ENCODE measurements around the gene GLI3.

Gene GLI3

GRCh38 chr7:42100156-42100508 is 136.9 kb downstream of the GLI3 start:
- DNase-seq = no peak

- DNase-seq = no peak
These were observed 137.4 kb downstream of the GLI3 start for GRCh38 chr7:42099470-42100155.

DNA sequence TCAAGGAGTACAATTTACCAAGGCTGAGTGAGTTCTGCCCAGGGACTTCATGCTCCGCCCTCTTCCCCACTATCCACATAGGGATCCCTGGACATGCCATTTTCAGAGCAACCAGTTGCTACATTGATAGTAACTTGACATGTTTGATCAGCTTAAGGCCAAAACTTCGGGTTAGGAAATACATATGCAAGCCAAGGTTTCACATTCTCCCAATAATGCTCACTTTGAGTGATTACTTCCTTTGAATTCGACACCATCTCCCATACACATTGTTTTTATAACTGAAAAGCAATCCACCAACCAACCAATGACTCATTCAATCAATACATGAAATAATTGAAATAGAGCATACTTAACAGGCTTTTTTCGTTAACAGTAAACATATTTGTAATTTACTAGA is 137.9 kb downstream of the GLI3 start:
- DNase-seq = no peak

GRCh38 chr7:42097752-42098151 is 139.3 kb downstream of the GLI3 start:
- no peak for DNase-seq

DNA sequence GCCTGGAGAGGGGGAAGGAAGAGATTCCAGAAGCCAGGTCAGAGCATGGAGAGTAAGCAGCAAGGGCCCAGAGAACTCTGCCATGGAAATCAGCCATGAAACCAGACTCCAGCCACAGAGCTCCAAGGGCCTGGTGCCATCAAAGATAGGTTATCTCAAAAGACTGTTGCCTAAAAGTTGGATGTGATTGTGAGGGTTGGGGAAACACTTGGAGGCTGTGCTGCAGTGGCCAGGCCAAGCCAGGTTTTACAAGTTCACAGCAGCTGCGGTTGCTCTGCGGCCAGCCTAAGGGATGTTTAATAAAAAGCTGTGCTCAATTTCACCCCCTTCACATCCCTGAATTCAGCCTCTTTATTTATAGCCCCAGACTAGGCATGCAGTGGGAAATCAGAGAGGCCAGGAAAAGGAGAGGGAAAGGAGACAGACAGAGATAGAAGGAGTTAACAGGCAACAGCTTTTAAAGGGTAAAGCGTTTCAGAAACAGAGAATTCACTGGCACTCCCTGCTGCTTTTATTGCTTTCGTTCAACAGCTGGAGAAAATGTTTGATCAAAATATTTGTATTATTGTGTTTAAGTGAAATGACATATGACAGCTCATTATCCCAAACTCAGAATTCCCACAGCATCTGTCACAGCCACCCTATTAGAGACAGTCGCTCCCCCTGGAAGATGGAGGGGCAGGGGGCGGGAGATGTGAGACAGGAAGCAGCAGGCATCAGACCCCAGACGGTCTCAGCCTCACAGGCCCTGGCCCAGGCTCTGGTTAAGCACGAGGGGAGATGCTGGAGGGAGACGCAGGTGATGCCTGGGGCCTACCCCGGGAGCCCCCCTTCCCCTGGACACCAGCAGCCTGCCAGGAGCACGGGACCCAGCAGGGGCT is 140.1 kb downstream of the GLI3 start:
- DNase-seq = no peak

GRCh38 chr7:42096268-42096667 is 140.7 kb downstream of the GLI3 start:
- no peak for DNase-seq

DNA sequence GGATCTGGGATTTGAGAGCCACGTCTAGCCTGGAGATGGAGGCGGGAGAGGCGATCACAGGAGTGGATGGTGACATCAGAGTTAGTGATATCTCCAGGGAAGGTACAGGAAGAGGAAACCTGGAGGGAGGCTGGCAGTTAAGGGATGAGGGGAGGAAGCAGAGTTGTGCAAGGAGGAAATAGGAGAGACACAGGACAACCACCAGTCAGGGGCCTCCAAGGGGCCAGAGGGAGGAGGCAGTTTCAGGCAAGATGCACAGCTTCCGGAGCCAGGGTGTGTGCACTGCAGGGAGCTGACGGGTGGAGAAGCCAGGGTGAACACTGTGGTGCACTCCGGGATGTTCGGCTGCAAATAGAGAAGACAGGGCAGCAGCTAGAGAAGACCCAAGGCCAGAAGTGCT is 141.2 kb downstream of the GLI3 start:
- no peak for DNase-seq

DNA sequence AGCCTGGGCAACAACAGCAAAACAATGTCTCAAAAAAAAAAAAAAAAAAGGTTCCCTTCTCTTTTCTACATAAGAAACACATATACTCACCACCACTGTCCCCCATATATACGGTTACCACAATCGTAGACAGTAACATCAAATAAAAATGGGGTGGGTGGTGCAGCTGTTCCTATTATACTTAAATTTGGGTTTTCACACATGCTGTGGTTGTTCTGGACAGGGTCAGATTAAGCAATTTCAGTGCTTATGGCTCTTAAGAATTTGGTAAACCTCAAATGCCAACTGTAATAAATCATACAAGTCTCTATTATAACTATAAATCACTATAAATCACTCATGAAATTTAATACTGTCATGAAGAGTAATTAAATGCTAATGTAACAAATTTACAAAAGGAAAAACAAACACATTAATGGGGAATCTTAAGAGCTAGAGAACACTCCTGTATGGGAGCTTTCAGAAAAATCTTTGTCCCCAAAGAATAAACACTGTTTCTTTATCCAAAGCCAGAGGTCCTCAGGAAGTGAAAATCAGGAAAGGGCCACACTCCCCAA is 143.6 kb downstream of the GLI3 start:
- DNase-seq = no peak

- DNase-seq = no peak
These were observed 145.3 kb downstream of the GLI3 start for GRCh38 chr7:42091461-42092291.

- DNase-seq = no peak
These were observed 146.2 kb downstream of the GLI3 start for GRCh38 chr7:42090806-42091205.

GRCh38 chr7:42090056-42090455 is 147.0 kb downstream of the GLI3 start:
- no peak for DNase-seq

GRCh38 chr7:42087616-42088015 is 149.4 kb downstream of the GLI3 start:
- no peak for DNase-seq

DNA sequence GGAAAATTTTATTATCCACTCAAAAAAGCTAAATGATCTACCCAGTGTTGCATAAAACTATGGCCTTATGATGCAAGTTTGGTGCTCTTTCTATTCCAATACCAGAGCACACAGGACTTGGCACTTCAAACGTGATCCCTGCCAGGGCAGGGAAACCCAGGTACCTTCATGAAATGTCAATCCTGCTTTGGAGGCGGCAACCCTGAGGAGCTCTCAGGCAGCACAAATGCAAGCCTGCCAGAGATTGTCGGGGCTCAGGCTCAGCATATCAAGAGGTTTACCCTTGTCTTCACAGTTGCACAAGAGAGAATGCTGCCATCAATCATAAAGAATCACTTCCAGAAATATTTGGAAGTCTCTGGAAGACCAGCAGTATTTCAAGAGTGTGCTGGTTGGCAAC is 151.5 kb downstream of the GLI3 start:
- no peak for DNase-seq

DNA sequence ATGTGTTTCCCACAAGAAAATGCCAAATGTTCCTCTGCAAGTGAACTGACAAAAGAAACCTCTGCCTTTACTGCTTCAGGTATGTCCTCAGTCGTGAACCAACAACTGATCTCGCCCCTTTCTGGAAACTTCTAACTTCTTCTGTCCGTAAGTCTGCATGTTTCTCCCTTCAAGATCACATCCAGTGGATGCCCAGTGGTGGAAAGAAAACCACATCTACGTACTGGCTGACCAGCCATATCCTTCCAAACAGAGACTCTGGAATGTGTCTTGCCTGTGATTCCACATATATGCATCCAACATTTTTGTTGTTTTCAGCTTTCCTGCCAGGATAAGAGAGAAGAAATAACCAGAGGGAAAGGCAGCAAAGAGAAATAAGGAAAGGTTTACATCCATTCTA is 152.7 kb downstream of the GLI3 start:
- no peak for DNase-seq

- no peak for DNase-seq
These were observed 153.7 kb downstream of the GLI3 start for GRCh38 chr7:42083284-42083683.

- DNase-seq = no peak
These were observed 154.9 kb downstream of the GLI3 start for GRCh38 chr7:42082144-42082543.

DNA sequence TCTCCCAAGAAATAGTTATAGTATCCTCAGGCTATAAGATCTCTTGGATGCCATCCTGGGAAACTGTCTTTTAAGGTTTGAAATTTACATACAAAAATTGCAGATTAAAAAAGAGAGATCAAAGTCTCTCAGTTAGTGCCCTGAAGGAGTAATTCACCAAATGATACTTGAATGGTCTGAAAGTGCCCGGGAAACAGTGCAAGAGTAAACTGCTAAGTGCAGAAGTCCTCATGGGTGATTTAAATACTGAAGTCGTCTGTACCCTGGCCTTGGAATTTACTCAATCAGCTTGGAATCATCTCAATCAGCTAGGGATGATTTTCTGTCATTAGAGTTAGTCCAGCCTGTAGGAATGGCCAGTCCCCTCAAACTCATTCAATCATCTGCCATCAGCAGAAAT is 155.3 kb downstream of the GLI3 start:
- no peak for DNase-seq

DNA sequence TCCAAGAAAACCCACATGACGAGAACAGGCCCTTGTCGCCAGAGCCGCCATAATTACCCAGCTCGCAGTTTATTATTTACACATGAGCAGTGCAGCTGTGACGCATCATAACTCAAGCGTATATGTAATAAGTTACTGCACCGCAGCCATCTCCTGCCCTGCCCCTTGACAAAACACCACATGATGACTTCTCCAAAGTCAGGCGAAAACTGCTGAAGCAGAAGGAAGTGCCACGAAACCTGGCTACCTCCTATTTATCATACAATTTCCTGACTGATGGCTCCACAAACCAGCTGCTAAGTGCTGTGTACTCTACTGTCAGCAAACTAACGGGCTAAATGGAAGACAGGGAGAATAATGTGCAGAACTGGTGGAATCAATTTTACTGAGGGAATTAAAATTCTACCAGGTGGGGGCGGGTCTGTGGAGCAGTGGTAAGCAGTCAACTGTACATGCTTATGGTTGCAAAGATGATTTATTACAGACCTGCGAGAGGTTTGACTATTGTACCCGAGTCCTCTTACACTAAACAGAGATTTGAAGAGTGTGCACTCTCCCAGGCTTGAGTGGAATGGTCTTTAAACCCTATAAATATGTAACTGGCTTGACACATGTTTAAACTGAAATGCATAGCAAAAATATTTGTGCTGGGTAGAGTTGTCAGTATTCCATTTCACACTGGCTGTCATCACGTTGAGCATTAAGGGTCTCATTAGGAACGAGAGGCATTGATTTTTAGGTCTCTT is 156.0 kb downstream of the GLI3 start:
- no peak for DNase-seq

- no peak for DNase-seq
These were observed 159.5 kb downstream of the GLI3 start for GRCh38 chr7:42077271-42078135.

DNA sequence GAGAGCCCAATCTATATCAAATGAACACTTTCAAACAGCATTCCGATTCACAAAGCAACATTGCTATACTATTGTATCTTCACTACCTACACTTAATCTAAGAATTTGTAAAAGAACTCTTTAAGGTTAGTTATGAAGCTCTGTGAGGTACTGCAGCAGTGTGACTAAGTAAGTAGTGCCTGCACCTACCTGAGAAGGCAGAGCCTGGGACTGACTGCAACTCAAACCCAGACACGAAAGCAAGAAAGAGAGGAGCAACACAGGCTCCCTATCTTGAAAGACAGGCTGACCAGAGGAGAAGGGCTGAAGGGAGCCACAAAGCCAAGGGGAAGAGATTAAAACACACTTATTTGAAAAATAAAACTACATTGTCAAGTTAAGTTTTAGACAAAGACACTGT is 160.1 kb downstream of the GLI3 start:
- no peak for DNase-seq

DNA sequence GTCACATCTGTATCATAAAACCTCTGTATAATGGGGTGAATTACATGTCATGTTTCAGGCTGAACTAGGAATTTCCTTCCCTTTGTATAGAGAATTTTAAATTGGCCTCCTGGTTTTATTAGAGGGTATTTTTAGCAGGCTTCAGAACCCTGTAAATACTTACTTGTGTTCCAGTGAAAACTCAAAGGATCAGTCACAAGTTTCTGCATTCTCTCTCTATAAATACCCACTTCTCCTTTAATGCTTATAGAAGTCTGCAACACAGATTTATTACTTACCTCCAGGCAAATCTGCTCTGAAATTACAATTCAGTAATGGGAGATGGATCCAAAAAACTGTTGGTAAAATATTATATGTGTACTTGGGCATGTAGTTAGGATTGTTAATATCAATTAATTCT is 161.6 kb downstream of the GLI3 start:
- no peak for DNase-seq
